ENCODE results near the gene SETD2. TPM values are rescaled to one million over a fixed set of nuclear protein-coding genes. Genes with fewer than 3 reads are reported as not detected.

The SETD2 gene
- total and polyA plus RNA-seq, 2 experiments from 2014 or later = 16.7 to 45.2 TPM

- ATAC-seq = no peak
- peaks cover 2% of the 10 kb centered on the region for H3K27me3 Mint-ChIP-seq (ENCODE audit: insufficient read depth, low read depth, poor library complexity)
- peaks cover 7% of the 10 kb centered on the region for H3K4me1 Mint-ChIP-seq
Measured at GRCh38 chr3:47103619-47104018, 60.3 kb downstream of the SETD2 start.

More at GRCh38 chr3:47103619-47104018, 60.3 kb downstream of the SETD2 start:
- Mint-ChIP-seq H3K36me3 (ENCODE audit: low read depth) (peaks cover 28% of the 10 kb centered on the region), H3K4me3 (no peak overlapping the region), H3K27ac (no peak overlapping the region), H3K9me3 (no peaks in the 10 kb centered on the region)
- Histone ChIP-seq H3K79me2 (replicated peaks; ENCODE audit: insufficient read depth) (no peaks in the 10 kb centered on the region), H2AFZ (no peak overlapping the region), H3K4me3 (no peak overlapping the region), H3K36me3 (ENCODE audit: insufficient read depth) (peaks cover 19% of the 10 kb centered on the region; the same call in 1 of the 2 replicates), H4K20me1 (replicated peaks; ENCODE audit: insufficient read depth) (no peaks in the 10 kb centered on the region), H3K27me3 (ENCODE audit: insufficient read depth) (no peaks in the 10 kb centered on the region), H3K4me2 (no peak overlapping the region), H3F3A (replicated peaks; ENCODE audit: low read depth) (no peaks in the 10 kb centered on the region), H3K9me2 (ENCODE audit: insufficient read depth) (no peaks in the 10 kb centered on the region), H3K27ac (ENCODE audit: low read depth) (no peak overlapping the region), H3K4me1 (ENCODE audit: insufficient read depth) (peaks cover 7% of the 10 kb centered on the region; the same call in 1 of the 2 replicates)
- no peak for DNase-seq (ENCODE audit: low spot score)
- TF ChIP-seq STAT1 (IDR thresholded peaks at IDR 0.05; ENCODE audit: unreplicated experiment) (no peak), CTCF (conservative IDR thresholded peaks at IDR 0.05; ENCODE audit: low read depth in 2 of 2) (no peak), ZNF462 (CRISPR knock-in tag; IDR thresholded peaks at IDR 0.05) (no peak), ZNF114 (CRISPR knock-in tag; IDR thresholded peaks at IDR 0.05) (no peak), ZNF331 (CRISPR knock-in tag; IDR thresholded peaks at IDR 0.05; ENCODE audit: low read depth) (no peak), NANOG (IDR thresholded peaks at IDR 0.05; ENCODE audit: borderline replicate concordance) (no peak), EZH2phosphoT487 (IDR thresholded peaks at IDR 0.05; ENCODE audit: unreplicated experiment) (no peak), CREB1 (CRISPR knock-in tag; IDR thresholded peaks at IDR 0.05; ENCODE audit: low read depth) (no peak), EZH2 (IDR thresholded peaks at IDR 0.05; ENCODE audit: low read depth, unreplicated experiment) (no peak), JUNB (IDR thresholded peaks at IDR 0.05; ENCODE audit: unreplicated experiment) (no peak), POLR2AphosphoS5 (IDR thresholded peaks at IDR 0.05; ENCODE audit: low read depth) (no peak)
- TF ChIP-seq, protein P1, sequence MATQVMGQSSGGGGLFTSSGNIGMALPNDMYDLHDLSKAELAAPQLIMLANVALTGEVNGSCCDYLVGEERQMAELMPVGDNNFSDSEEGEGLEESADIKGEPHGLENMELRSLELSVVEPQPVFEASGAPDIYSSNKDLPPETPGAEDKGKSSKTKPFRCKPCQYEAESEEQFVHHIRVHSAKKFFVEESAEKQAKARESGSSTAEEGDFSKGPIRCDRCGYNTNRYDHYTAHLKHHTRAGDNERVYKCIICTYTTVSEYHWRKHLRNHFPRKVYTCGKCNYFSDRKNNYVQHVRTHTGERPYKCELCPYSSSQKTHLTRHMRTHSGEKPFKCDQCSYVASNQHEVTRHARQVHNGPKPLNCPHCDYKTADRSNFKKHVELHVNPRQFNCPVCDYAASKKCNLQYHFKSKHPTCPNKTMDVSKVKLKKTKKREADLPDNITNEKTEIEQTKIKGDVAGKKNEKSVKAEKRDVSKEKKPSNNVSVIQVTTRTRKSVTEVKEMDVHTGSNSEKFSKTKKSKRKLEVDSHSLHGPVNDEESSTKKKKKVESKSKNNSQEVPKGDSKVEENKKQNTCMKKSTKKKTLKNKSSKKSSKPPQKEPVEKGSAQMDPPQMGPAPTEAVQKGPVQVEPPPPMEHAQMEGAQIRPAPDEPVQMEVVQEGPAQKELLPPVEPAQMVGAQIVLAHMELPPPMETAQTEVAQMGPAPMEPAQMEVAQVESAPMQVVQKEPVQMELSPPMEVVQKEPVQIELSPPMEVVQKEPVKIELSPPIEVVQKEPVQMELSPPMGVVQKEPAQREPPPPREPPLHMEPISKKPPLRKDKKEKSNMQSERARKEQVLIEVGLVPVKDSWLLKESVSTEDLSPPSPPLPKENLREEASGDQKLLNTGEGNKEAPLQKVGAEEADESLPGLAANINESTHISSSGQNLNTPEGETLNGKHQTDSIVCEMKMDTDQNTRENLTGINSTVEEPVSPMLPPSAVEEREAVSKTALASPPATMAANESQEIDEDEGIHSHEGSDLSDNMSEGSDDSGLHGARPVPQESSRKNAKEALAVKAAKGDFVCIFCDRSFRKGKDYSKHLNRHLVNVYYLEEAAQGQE (IDR thresholded peaks at IDR 0.05; ENCODE audit: unreplicated experiment) = no peak
- TF ChIP-seq, protein P2, sequence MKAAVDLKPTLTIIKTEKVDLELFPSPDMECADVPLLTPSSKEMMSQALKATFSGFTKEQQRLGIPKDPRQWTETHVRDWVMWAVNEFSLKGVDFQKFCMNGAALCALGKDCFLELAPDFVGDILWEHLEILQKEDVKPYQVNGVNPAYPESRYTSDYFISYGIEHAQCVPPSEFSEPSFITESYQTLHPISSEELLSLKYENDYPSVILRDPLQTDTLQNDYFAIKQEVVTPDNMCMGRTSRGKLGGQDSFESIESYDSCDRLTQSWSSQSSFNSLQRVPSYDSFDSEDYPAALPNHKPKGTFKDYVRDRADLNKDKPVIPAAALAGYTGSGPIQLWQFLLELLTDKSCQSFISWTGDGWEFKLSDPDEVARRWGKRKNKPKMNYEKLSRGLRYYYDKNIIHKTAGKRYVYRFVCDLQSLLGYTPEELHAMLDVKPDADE (IDR thresholded peaks at IDR 0.05) = no peak

Measured in GM23338 (cell line).